MM.1S (cell line): ENCODE results near the gene FGF11.

Experiments
- EZH2 ChIP-seq: fragments of 300-600 bp; sonication (generic); optimal IDR thresholded peaks from 2 replicates; pipeline ENCODE3; 2017; ENCODE audit warnings: low read depth, mild to moderate bottlenecking, antibody characterized with exemption, low read length, mixed read lengths
- EZH2phosphoT487 ChIP-seq: fragments of 300-600 bp; sonication (generic); IDR thresholded peaks from 2 replicates; pipeline ENCODE4 v1.6.1; 2018; ENCODE audit warnings: antibody characterized with exemption, low read length
- TF ChIP-seq, protein P1 (sequence below): fragments of 300-600 bp; sonication (generic); IDR thresholded peaks from 2 replicates; pipeline ENCODE4 v1.5.1; 2016; ENCODE audit warnings: antibody characterized with exemption, low read length, mixed read lengths

DNA sequence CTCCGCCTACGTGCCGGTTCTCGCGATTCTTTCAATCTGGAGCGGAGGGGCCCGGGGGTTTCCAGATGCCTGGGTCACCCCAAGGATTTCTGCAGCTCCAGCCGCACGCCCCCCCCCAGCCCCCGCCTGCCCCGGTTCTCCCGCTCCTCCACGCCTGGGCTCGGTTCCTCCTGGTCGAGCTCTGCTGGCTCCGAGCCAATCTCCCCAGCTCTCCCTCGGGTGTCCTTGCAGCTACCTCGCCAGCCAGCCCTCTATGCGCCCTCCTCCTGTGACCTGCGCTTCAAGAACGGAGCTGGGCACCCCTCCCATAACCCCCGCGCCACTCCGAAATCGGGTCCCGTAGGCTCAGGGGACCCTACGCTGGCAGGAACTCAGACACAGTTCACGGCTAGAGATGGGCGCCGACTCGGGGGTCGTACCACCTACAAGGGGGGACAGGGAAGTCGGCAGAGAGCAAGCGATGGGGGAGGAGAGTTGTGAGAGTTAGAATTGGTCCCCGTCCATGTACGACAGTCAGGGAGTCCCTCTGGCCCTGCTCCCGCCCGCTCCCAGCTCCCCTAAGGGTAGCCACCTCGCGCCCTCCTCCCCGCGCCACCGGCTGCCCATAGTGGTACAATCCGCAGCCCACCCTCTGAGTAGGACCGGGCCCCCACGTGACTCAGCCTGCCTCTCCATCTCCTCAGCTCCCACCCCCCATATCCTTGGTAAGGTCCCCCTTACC lies 961 bp downstream of the FGF11 start:
- TF ChIP-seq, protein P1, sequence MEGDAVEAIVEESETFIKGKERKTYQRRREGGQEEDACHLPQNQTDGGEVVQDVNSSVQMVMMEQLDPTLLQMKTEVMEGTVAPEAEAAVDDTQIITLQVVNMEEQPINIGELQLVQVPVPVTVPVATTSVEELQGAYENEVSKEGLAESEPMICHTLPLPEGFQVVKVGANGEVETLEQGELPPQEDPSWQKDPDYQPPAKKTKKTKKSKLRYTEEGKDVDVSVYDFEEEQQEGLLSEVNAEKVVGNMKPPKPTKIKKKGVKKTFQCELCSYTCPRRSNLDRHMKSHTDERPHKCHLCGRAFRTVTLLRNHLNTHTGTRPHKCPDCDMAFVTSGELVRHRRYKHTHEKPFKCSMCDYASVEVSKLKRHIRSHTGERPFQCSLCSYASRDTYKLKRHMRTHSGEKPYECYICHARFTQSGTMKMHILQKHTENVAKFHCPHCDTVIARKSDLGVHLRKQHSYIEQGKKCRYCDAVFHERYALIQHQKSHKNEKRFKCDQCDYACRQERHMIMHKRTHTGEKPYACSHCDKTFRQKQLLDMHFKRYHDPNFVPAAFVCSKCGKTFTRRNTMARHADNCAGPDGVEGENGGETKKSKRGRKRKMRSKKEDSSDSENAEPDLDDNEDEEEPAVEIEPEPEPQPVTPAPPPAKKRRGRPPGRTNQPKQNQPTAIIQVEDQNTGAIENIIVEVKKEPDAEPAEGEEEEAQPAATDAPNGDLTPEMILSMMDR = no peak
- TF ChIP-seq EZH2 (no peak), EZH2phosphoT487 (no peak)
